Endothelial cell of umbilical vein (primary cell): ENCODE measurements around the gene EIF2B5. TPM values are rescaled to one million over a fixed set of nuclear protein-coding genes. Genes with fewer than 3 reads are reported as not detected.

Experiments used
- BruUV-seq: library from RNA; stranded (reverse); fragments of 400-500 nt; replicated peaks from 2 replicates; lab custom pipeline; 2021; lab: Mats Ljungman, UMichigan
- CTCF ChIA-PET: fragments of 300-600, 350-600 bp; sonication (Branson Sonifier 250); formaldehyde crosslinking; loops from one replicate; lab custom pipeline; 2021; ENCODE audit warnings: antibody characterized with exemption, inconsistent platforms; lab: Charles Lee
- POLR2A ChIA-PET: fragments of 300-600, 350-600 bp; sonication (Branson Sonifier 250); formaldehyde crosslinking; loops from one replicate; lab custom pipeline; 2021; ENCODE audit warnings: antibody characterized with exemption, inconsistent platforms; lab: Charles Lee
- DNase-seq: peaks from one replicate; pipeline ENCODE4 v3.0.0-alpha.2; 2011; ENCODE audit warnings: low read depth, low spot score
- FAIRE-seq: peaks from 2 replicates; lab custom pipeline; 2011; peaks lifted over from hg19 to GRCh38; lab: Jason Lieb, UNC
- H2AFZ ChIP-seq: 2 replicates; pipeline ENCODE4 v1.6.0; 2012; ENCODE audit warnings: low read depth, low read length, control low read depth, inconsistent platforms
- H3K27ac ChIP-seq: 2 replicates; pipeline ENCODE4 v1.5.1; 2011; ENCODE audit warnings: low read depth, mild to moderate bottlenecking, control low read depth, low read length, moderate library complexity; ENCODE audit not compliant: insufficient read depth
- H3K27me3 ChIP-seq, 2 experiments: 2 replicates each; pipeline versions ENCODE4 v1.6.0 to v1.6.1; 2011; ENCODE audit warnings: low read length in 2 of 2, mixed read lengths in 1 of 2; ENCODE audit not compliant: control insufficient read depth in 2 of 2, insufficient read depth in 2 of 2
- H3K36me3 ChIP-seq, 2 experiments: 2 replicates in 1 of 2; 3 replicates in 1 of 2; pipeline ENCODE4 v1.5.1; 2011; ENCODE audit warnings: low read length in 2 of 2, mild to moderate bottlenecking in 1 of 2, moderate library complexity in 1 of 2; ENCODE audit not compliant: control insufficient read depth in 2 of 2, insufficient read depth in 2 of 2; ENCODE audit errors: extremely low read depth in 1 of 2
- H3K4me1 ChIP-seq: 3 replicates; pipeline ENCODE4 v1.5.1; 2011; ENCODE audit warnings: mild to moderate bottlenecking, low read length; ENCODE audit not compliant: control insufficient read depth, insufficient read depth; ENCODE audit errors: extremely low read depth
- H3K4me2 ChIP-seq: 2 replicates; pipeline ENCODE4 v1.6.1; 2011; ENCODE audit warnings: low read length, control low read depth, mixed read lengths; ENCODE audit not compliant: insufficient read depth
- H3K4me3 ChIP-seq, 3 experiments: fragments of 200-600 bp in 1 of 3; sonication (generic), shearing (Covaris generic) in 1 of 3; replicated peaks in 1 of 3; 2 replicates each; pipeline ENCODE4 v1.5.1; 2011 to 2016; ENCODE audit warnings: control low read depth in 3 of 3, low read length in 3 of 3, mild to moderate bottlenecking in 2 of 3, inconsistent platforms in 1 of 3, low read depth in 1 of 3, moderate library complexity in 1 of 3; ENCODE audit not compliant: insufficient read depth in 1 of 3
- H3K79me2 ChIP-seq: 2 replicates; pipeline ENCODE4 v1.6.0; 2012; ENCODE audit warnings: low read length, inconsistent platforms; ENCODE audit not compliant: control insufficient read depth, insufficient read depth
- H3K9ac ChIP-seq: replicated peaks from 2 replicates; pipeline ENCODE3; 2011; ENCODE audit warnings: low read length, control low read depth; ENCODE audit not compliant: insufficient read depth; ENCODE audit errors: extremely low read depth
- H3K9me1 ChIP-seq: replicated peaks from 3 replicates; pipeline ENCODE4 v1.6.0; 2011; ENCODE audit warnings: mild to moderate bottlenecking, low read length; ENCODE audit not compliant: control insufficient read depth, insufficient read depth; ENCODE audit errors: extremely low read depth
- H3K9me3 ChIP-seq: replicated peaks from 2 replicates; pipeline ENCODE4 v1.5.1; 2012; ENCODE audit warnings: low read length, inconsistent platforms; ENCODE audit not compliant: control insufficient read depth, insufficient read depth
- H4K20me1 ChIP-seq: replicated peaks from 2 replicates; pipeline ENCODE3; 2011; ENCODE audit warnings: mild to moderate bottlenecking, low read length; ENCODE audit not compliant: control insufficient read depth, insufficient read depth; ENCODE audit errors: extremely low read depth
- EZH2 ChIP-seq: IDR thresholded peaks from 2 replicates; pipeline ENCODE4 v1.6.1; 2012; ENCODE audit warnings: borderline replicate concordance, low read depth, mild to moderate bottlenecking, moderate library complexity, low read length, inconsistent platforms; ENCODE audit not compliant: severe bottlenecking
- FOS ChIP-seq: IDR thresholded peaks from 2 replicates; pipeline ENCODE4 v1.6.1; 2011; ENCODE audit warnings: mild to moderate bottlenecking, low read length, moderate library complexity, borderline replicate concordance; ENCODE audit not compliant: insufficient read depth
- GATA2 ChIP-seq: IDR thresholded peaks from 2 replicates; pipeline ENCODE4 v1.7.0; 2011; ENCODE audit warnings: low read depth, mild to moderate bottlenecking, moderate library complexity, mixed read lengths, low read length; ENCODE audit not compliant: insufficient read length, insufficient read depth
- JUN ChIP-seq: IDR thresholded peaks from 2 replicates; pipeline ENCODE4 v1.6.1; 2011; ENCODE audit warnings: borderline replicate concordance, low read depth; ENCODE audit not compliant: insufficient read length, insufficient read depth
- MAX ChIP-seq: IDR thresholded peaks from 2 replicates; pipeline ENCODE4 v1.6.1; 2011; ENCODE audit not compliant: insufficient read depth, insufficient read length
- MYC ChIP-seq: IDR thresholded peaks from one replicate; pipeline ENCODE4 v1.6.1; 2011; ENCODE audit warnings: mild to moderate bottlenecking, low read depth, low read length
- POLR2A ChIP-seq: IDR thresholded peaks from 2 replicates; pipeline ENCODE4 v1.6.1; 2012; ENCODE audit warnings: low read depth, mild to moderate bottlenecking, control low read depth, low read length
- POLR2AphosphoS5 ChIP-seq: IDR thresholded peaks from 2 replicates; pipeline ENCODE4 v1.6.1; 2012; ENCODE audit warnings: low read depth, mild to moderate bottlenecking, control low read depth, low read length, moderate library complexity; ENCODE audit not compliant: insufficient read depth
- dilution Hi-C: fragments of 300-500 bp; cut with MboI; formaldehyde crosslinking; loops from one replicate; pipeline ENCODE4 v1.15.0; 2019; ENCODE audit warnings: low sequenced_read_pairs; ENCODE audit not compliant: extremely low pct_ligation_motif_present
- intact Hi-C: fragments of 100-400 bp; cut with micrococcal nuclease; formaldehyde crosslinking; loops from one replicate; pipeline ENCODE4 v1.10.0; 2022
- polyA plus RNA-seq, 4 experiments: library from polyadenylated mRNA; depleted of rRNA in 3 of 4; stranded (reverse) in 3 of 4; unstranded in 1 of 4; fragments of >200 nt; gene quantifications; 2 replicates each; pipeline versions ENCODE4 v1.2.1 to v1.2.3, GENCODE V29; 2011 to 2012; ENCODE audit warnings: missing spikeins in 1 of 4
- total RNA-seq: library from RNA; stranded (reverse); gene quantifications from 2 replicates; pipeline ENCODE4 v1.2.3, GENCODE V29; 2021
- TF ChIP-seq, protein P1 (sequence below), 2 donors: IDR thresholded peaks; 1 replicate in 1 of 2; 2 replicates in 1 of 2; pipeline ENCODE4 v1.5.1; 2011; ENCODE audit warnings: low read length in 2 of 2, mild to moderate bottlenecking in 2 of 2, moderate library complexity in 2 of 2, control low read depth in 1 of 2, inconsistent platforms in 1 of 2, low read depth in 1 of 2; ENCODE audit not compliant: insufficient read depth in 1 of 2; ENCODE audit errors: extremely low read depth in 1 of 2

The EIF2B5 gene
- total and polyA plus RNA-seq, 2 donors (not counting 3 experiments of a cell fraction or from before 2014, with no cell fraction given), result 42.7 to 44.7 TPM

DNA sequence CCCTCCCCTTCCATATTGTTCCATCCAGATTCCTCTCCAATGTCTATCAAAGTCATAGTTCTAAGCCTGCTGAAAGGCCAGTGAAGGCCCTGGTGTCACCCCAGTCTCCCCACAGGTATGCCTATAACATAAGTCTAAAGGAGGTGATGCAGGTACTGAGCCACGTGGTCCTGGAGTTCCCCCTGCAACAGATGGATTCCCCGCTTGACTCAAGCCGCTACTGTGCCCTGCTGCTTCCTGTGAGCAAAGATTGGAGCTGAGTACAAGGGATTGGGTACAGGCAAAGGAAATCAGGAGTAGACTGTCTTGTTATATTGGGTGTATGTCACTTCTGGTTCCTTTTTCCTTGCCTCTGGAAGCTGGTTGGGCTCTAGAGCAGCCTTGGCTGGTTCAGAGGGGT lies 8.2 kb downstream of the EIF2B5 start:
- Histone ChIP-seq H3K4me2 (no peak overlapping the region), H3K27me3 (no peaks in the 10 kb centered on the region), H2AFZ (no peak overlapping the region), H3K4me3 (no peak overlapping the region), H4K20me1 (no peaks in the 10 kb centered on the region), H3K36me3 (peaks cover 34 to 38% of the 10 kb centered on the region in 2 experiments), H3K79me2 (no peaks in the 10 kb centered on the region), H3K27ac (no peak overlapping the region), H3K9me3 (no peaks in the 10 kb centered on the region), H3K9ac (no peak overlapping the region), H3K9me1 (no peaks in the 10 kb centered on the region), H3K4me1 (no peaks in the 10 kb centered on the region)
- TF ChIP-seq, protein P1, sequence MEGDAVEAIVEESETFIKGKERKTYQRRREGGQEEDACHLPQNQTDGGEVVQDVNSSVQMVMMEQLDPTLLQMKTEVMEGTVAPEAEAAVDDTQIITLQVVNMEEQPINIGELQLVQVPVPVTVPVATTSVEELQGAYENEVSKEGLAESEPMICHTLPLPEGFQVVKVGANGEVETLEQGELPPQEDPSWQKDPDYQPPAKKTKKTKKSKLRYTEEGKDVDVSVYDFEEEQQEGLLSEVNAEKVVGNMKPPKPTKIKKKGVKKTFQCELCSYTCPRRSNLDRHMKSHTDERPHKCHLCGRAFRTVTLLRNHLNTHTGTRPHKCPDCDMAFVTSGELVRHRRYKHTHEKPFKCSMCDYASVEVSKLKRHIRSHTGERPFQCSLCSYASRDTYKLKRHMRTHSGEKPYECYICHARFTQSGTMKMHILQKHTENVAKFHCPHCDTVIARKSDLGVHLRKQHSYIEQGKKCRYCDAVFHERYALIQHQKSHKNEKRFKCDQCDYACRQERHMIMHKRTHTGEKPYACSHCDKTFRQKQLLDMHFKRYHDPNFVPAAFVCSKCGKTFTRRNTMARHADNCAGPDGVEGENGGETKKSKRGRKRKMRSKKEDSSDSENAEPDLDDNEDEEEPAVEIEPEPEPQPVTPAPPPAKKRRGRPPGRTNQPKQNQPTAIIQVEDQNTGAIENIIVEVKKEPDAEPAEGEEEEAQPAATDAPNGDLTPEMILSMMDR (IDR thresholded peaks at IDR 0.05; ENCODE audit: extremely low read depth in 1 of 2, insufficient read depth in 1 of 2, low read depth in 1 of 2, low read length in 2 of 2), result no peak
- no peak for TF ChIP-seq GATA2
- TF ChIP-seq POLR2A, result no peak
- TF ChIP-seq POLR2AphosphoS5, result no peak
- no peak for TF ChIP-seq JUN
- no peak for TF ChIP-seq MYC
- no peak for TF ChIP-seq FOS
- no peak for TF ChIP-seq EZH2
- no peak for TF ChIP-seq MAX
- POLR2A ChIA-PET, result no interaction called here
- intact Hi-C loops, result no loop called here
- CTCF ChIA-PET, result interaction anchor here (1.9 to 2.8 kb wide), 2 partner anchors 9 to 43 kb away, joined by 7 to 18 read pairs; partner anchors contain the start of genes ABCF3 and EIF2B5
- FAIRE-seq (no peak), DNase-seq (no peak)
- BruUV-seq, result no TSS peak
- dilution Hi-C loops, result no loop called here
